Lung (tissue), 12 donors: Measurements from ENCODE around the gene MAP7. TPM values are rescaled to one million over a fixed set of nuclear protein-coding genes. Genes with fewer than 3 reads are reported as not detected.

Source experiments
- ATAC-seq: fragments of 200-7000 bp; cut with Tn5 transposase; one replicate; pipeline ENCODE4 v1.9.1; 2020; ENCODE audit warnings: moderate number of reproducible peaks; ENCODE audit not compliant: insufficient read depth, low FRiP score
- DNase-seq, 3 donors: peaks; one replicate each; pipeline ENCODE4 v3.0.0-alpha.2; 2013 to 2017
- H3K27ac ChIP-seq, 2 donors: one replicate each; pipeline ENCODE4 v1.5.1; 2013; ENCODE audit warnings: mild to moderate bottlenecking in 2 of 2, moderate library complexity in 2 of 2, control low read depth in 1 of 2, inconsistent platforms in 1 of 2, low read depth in 1 of 2, low read length in 1 of 2
- H3K27me3 ChIP-seq, 3 donors: one replicate each; pipeline ENCODE4 v1.5.1; 2013; ENCODE audit warnings: low read length in 2 of 3; ENCODE audit not compliant: control insufficient read depth in 3 of 3, insufficient read depth in 3 of 3
- H3K36me3 ChIP-seq, 4 donors: one replicate each; pipeline ENCODE4 v1.5.1; 2013; ENCODE audit warnings: low read length in 4 of 4, mild to moderate bottlenecking in 1 of 4, moderate library complexity in 1 of 4; ENCODE audit not compliant: control insufficient read depth in 4 of 4, insufficient read depth in 4 of 4
- H3K4me1 ChIP-seq, 5 donors: one replicate each; pipeline ENCODE4 v1.5.1; 2013; ENCODE audit warnings: low read length in 5 of 5, mild to moderate bottlenecking in 2 of 5, moderate library complexity in 1 of 5; ENCODE audit not compliant: control insufficient read depth in 5 of 5, insufficient read depth in 5 of 5
- H3K4me3 ChIP-seq: one replicate; pipeline ENCODE4 v1.5.1; 2013; ENCODE audit warnings: mild to moderate bottlenecking, control low read depth, moderate library complexity
- H3K9ac ChIP-seq, 2 donors: one replicate each; pipeline ENCODE4 v1.5.1; 2013; ENCODE audit warnings: low read length in 2 of 2, control low read depth in 1 of 2; ENCODE audit not compliant: insufficient read depth in 1 of 2
- H3K9me3 ChIP-seq, 4 donors: one replicate each; pipeline ENCODE4 v1.5.1; 2013; ENCODE audit warnings: low read length in 3 of 4, mild to moderate bottlenecking in 1 of 4, moderate library complexity in 1 of 4; ENCODE audit not compliant: control insufficient read depth in 4 of 4, insufficient read depth in 3 of 4
- CTCF ChIP-seq: IDR thresholded peaks from 2 replicates; pipeline ENCODE4 v1.5.1; 2012; ENCODE audit warnings: mild to moderate bottlenecking; ENCODE audit errors: control extremely low read depth, extremely low read depth
- WGBS, 2 donors: extraction: QIAGEN DNeasy Blood & Tissue Kit; methylation state at CpG; one replicate each; pipeline ENCODE4 v1.1.7; 2013; 5-methylcytosine and 5-hydroxymethylcytosine counted together
- polyA plus RNA-seq, 2 donors: library from polyadenylated mRNA; stranded (reverse); fragments of 200-250 nt; gene quantifications; one replicate each; pipeline ENCODE4 v1.2.1, GENCODE V29; 2013
- total RNA-seq, 2 donors: library from RNA; depleted of rRNA in 1 of 2; stranded (reverse); fragments of >200 nt in 1 of 2; gene quantifications; one replicate each; pipeline ENCODE4 v1.2.1, GENCODE V29; 2014 to 2021
- donor health status: control.
- donor health status: control.
- donor health status: Bipolar disorder and iron deficiency.
- donor health status: healthy.
- donor health status: DM: yes; HTN: yes; CAD: no.

The MAP7 gene
- total and polyA plus RNA-seq, 4 donors: 8.4 to 23.4 (median 12.3) TPM

- DNase-seq: no peak
Measured at GRCh38 chr6:136360783-136361182, 189.4 kb downstream of the MAP7 start.

GRCh38 chr6:136359851-136360250, 190.4 kb downstream of the MAP7 start:
- no peaks in the 10 kb centered on the region for H3K9me3 ChIP-seq
- 75 to 86% methylated on average over 6 of the region's 6 CpGs for WGBS, 2 donors
- TF ChIP-seq CTCF: no peak
- no peak overlapping the region for H3K27ac ChIP-seq
- no peak overlapping the region for H3K4me3 ChIP-seq
- peaks cover 0 to 12% (median 0%) of the 10 kb centered on the region in 4 donors for H3K36me3 ChIP-seq
- H3K27me3 ChIP-seq: no peaks in the 10 kb centered on the region
- ATAC-seq: no peak
- H3K9ac ChIP-seq: no peak overlapping the region
- no peaks in the 10 kb centered on the region for H3K4me1 ChIP-seq
- DNase-seq: no peak

More at GRCh38 chr6:136360783-136361182, 189.4 kb downstream of the MAP7 start:
- Histone ChIP-seq H3K4me3 (no peak overlapping the region), H3K27me3 (no peaks in the 10 kb centered on the region), H3K4me1 (no peaks in the 10 kb centered on the region), H3K36me3 (peaks cover 0 to 12% (median 0%) of the 10 kb centered on the region in 4 donors), H3K27ac (no peak overlapping the region), H3K9me3 (no peaks in the 10 kb centered on the region), H3K9ac (no peak overlapping the region)
- 94 to 97% methylated on average over 30 of the region's 30 CpGs for WGBS, 2 donors
- TF ChIP-seq CTCF: no peak
- ATAC-seq: no peak

- Histone ChIP-seq H3K27me3 (peaks cover 0 to 2% (median 0%) of the 10 kb centered on the region in 3 donors), H3K27ac (no peak overlapping the region), H3K4me1 (no peaks in the 10 kb centered on the region), H3K9ac (no peak overlapping the region), H3K9me3 (no peaks in the 10 kb centered on the region), H3K36me3 (peaks cover 0 to 7% (median 0%) of the 10 kb centered on the region in 4 donors), H3K4me3 (no peak overlapping the region)
- TF ChIP-seq CTCF: no peak
- ATAC-seq (no peak), DNase-seq (no peak)
- 40 to 66% methylated on average over 2 of the region's 2 CpGs for WGBS, 2 donors
Measured at GRCh38 chr6:136351518-136352110, 198.6 kb downstream of the MAP7 start.

- Histone ChIP-seq H3K9me3 (no peaks in the 10 kb centered on the region), H3K9ac (no peak overlapping the region), H3K36me3 (peaks cover 0 to 4% (median 0%) of the 10 kb centered on the region in 4 donors), H3K27me3 (peaks cover 0 to 2% (median 0%) of the 10 kb centered on the region in 3 donors), H3K27ac (no peak overlapping the region), H3K4me1 (no peaks in the 10 kb centered on the region), H3K4me3 (no peak overlapping the region)
- WGBS, 2 donors: 85 to 91% methylated on average over 3 of the region's 3 CpGs
- ATAC-seq: no peak
- no peak for TF ChIP-seq CTCF
- DNase-seq: no peak
Measured at GRCh38 chr6:136350914-136351313, 199.3 kb downstream of the MAP7 start.
